ENCODE measurements around the gene PHPT1. TPM values are rescaled to one million over a fixed set of nuclear protein-coding genes. Genes with fewer than 3 reads are reported as not detected.
A peak's percentile ranks its signal among the peaks of the same experiment; 100 is the strongest.
"Not testable (repeated sequence)": the region's sequence is repeated elsewhere in the genome, so short reads cannot be mapped to it uniquely, and the experiment has no call there.

PHPT1 gene
- total and polyA plus RNA-seq, 12 donors = 310 to 650 (median 336) TPM

DNA sequence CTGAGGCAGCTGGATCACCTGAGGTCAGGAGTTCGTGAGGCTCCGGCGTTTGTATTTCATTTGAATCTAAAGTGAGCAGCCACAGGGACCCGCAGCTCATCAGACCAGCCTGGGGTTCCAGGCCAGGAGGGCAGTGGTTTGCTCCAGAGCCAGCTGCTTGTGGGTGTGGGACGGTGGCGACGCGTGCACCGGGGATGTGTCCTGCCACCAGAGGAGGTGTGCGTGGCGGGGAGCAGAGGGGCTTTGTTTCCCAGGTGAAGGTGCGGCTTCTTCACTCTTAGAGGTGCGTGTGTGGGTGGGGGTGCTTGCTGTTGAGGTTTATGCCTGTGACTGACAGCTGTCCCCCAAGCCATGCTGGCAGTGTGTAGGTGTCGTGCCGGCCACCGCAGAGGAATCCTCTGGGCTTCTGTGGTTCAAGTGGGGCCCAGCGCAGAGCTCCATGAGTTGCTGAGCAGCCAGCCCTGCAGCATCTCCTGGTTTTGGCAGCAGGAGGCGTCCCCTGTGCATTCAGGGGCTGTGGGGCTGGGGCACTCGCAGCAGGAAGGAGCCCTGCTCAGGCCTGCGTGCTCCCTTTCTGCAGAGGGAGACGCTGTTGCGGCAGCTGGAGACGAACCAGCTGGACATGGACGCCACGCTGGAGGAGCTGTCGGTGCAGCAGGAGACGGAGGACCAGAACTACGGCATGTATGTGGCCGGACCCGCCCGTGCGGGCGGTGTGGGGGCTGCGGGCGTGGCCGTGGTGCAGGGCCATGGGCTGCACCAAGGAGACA, 13.9 kb upstream of the PHPT1 start:
- Histone ChIP-seq H3K36me3 (peaks cover 0 to 87% (median 25%) of the 10 kb centered on the region in 9 donors), H3K27ac (no peak overlapping the region), H3K27me3 (no peaks in the 10 kb centered on the region), H3K9me3 (no peaks in the 10 kb centered on the region), H3K4me1 (no peaks in the 10 kb centered on the region), H3K4me3 (no peak overlapping the region)
- ATAC-seq = no peak
- intact Hi-C loops (cut with DNase I) = no loop called here
- DNase-seq = peak in 1 of 2 donors; percentile 11
- TF ChIP-seq, protein P1, sequence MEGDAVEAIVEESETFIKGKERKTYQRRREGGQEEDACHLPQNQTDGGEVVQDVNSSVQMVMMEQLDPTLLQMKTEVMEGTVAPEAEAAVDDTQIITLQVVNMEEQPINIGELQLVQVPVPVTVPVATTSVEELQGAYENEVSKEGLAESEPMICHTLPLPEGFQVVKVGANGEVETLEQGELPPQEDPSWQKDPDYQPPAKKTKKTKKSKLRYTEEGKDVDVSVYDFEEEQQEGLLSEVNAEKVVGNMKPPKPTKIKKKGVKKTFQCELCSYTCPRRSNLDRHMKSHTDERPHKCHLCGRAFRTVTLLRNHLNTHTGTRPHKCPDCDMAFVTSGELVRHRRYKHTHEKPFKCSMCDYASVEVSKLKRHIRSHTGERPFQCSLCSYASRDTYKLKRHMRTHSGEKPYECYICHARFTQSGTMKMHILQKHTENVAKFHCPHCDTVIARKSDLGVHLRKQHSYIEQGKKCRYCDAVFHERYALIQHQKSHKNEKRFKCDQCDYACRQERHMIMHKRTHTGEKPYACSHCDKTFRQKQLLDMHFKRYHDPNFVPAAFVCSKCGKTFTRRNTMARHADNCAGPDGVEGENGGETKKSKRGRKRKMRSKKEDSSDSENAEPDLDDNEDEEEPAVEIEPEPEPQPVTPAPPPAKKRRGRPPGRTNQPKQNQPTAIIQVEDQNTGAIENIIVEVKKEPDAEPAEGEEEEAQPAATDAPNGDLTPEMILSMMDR (IDR thresholded peaks at IDR 0.05) = no peak
- 91% methylated on average over 36 of the region's 36 CpGs for WGBS, 2 donors

DNA sequence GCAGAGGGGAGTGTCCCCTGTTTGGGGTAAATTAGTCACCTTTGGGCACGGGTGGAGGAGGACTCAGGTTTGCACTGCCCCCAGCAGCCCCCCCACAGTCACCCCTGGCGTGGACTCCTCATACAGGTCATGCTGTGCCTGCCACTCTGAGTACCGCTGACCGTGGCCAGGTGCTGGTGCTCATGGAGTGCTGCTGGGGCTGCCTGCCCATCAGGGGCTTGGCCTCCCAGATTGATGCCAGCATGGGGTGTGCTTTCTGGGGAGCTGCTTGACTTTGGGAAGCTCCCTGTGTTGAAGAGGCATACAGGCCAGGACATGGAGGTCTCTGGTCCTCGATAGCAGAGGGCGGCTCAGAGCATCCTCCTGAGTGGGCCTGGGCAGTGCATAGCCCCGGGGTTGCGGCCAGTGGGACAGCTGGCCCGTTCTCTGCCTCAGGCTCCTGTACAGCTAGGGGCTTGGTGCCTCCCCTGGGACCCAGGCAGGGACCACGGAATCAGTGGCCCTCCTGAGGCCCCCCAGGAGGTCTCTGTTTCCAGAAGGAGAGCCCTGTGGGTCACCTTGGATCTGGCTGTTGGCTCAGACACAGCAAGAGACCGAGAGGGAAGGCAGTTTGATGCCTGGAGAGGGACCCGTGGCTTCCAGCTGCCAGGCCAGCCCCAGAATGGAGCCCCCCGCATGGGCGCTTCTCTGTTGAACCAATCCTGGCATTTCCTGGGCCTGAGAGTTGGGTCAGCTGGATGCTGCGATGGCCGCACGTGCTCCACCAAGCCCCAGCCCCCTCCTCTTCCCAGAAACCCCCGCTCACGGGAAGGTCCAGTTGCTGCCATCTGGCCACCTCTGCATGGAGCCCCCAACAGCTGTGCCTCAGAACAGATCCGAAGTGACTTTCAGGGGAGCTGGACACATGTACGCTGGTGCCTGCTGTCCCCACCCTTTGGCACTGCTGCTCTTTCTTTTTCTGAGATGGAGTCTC, 13.0 kb upstream of the PHPT1 start:
- Histone ChIP-seq H3K27ac (no peak overlapping the region), H3K4me1 (peaks cover 0 to 8% (median 0%) of the 10 kb centered on the region in 9 donors), H3K36me3 (peaks cover 0 to 81% (median 18%) of the 10 kb centered on the region in 9 donors), H3K27me3 (no peaks in the 10 kb centered on the region), H3K4me3 (no peak overlapping the region), H3K9me3 (no peaks in the 10 kb centered on the region)
- TF ChIP-seq, protein P1 (IDR thresholded peaks at IDR 0.05) = no peak
- ATAC-seq (no peak), DNase-seq (no peak)
- 89 to 90% methylated on average over 21 of the region's 21 CpGs for WGBS, 2 donors
- intact Hi-C loops (cut with DNase I) = no loop called here

DNA sequence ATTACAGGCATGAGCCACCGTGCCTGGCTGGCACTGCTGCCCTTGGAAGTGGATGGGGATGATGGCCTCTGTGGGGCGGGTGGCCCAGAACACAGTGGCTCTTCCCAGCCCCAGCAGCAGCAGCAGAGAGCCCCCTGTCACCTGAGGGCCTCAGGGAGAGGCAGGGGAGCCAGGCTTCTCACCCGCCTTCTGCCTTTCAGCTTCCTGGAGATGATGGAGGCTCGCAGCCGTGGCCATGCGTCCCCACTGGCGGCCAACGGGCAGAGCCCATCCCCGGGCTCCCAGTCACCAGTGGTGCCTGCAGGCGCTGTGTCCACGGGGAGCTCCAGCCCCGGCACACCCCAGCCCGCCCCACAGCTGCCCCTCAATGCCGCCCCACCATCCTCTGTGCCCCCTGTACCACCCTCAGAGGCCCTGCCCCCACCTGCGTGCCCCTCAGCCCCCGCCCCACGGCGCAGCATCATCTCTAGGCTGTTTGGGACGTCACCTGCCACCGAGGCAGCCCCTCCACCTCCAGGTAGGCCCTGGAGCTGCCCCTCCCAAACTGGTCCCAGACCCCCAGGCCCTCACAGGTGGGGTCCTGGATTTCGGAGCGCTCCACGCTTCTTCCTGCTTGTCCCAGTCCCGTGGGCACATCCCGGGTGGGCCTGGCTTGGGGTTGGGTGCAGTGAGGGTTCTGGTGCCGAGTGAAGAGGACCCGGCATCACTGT, 11.9 kb upstream of the PHPT1 start:
- intact Hi-C loops (cut with DNase I) = no loop called here
- Histone ChIP-seq H3K9me3 (no peaks in the 10 kb centered on the region), H3K36me3 (peaks cover 0 to 70% (median 11%) of the 10 kb centered on the region in 9 donors), H3K4me1 (peaks cover 0 to 19% (median 9%) of the 10 kb centered on the region in 9 donors), H3K4me3 (no peak overlapping the region), H3K27me3 (no peaks in the 10 kb centered on the region), H3K27ac (no peak overlapping the region)
- no peak for ATAC-seq
- 90 to 91% methylated on average over 27 of the region's 27 CpGs for WGBS, 2 donors
- TF ChIP-seq, protein P1 (IDR thresholded peaks at IDR 0.05) = no peak
- peak in 1 of 2 donors; percentile 11 for DNase-seq

DNA sequence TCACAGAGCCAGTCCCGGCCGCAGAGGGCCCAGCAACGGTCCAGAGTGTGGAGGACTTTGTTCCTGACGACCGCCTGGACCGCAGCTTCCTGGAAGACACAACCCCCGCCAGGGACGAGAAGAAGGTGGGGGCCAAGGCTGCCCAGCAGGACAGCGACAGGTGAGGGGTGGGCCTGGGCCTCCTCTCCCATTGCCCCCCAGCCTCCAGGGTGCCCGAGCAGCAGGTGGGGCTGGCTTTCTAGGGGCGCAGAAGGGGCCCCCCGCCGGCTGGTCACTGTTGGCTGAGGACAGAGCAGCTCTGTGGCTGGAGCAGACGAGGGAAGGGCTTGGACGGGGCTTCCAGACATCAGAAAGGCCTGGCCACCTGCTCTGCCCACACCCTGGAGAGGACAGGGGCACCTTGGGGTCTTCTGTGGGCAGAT, 11.3 kb upstream of the PHPT1 start:
- intact Hi-C loops (cut with DNase I); H3K4me3 ChIP-seq; H3K9me3 ChIP-seq; H3K27ac ChIP-seq; DNase-seq; H3K27me3 ChIP-seq; ATAC-seq: not testable (repeated sequence)
- H3K36me3 ChIP-seq = peaks cover 0 to 65% (median 11%) of the 10 kb centered on the region in 9 donors
- peaks cover 3 to 24% (median 12%) of the 10 kb centered on the region in 9 donors for H3K4me1 ChIP-seq
- 93% methylated on average over 15 of the region's 15 CpGs for WGBS, 2 donors

Data from heart right ventricle (tissue), 16 donors.